Sigmoid colon (tissue), 7 donors: Measurements from ENCODE around the gene PRKN. TPM values are rescaled to one million over a fixed set of nuclear protein-coding genes. Genes with fewer than 3 reads are reported as not detected.
"Not testable (repeated sequence)": the region's sequence is repeated elsewhere in the genome, so short reads cannot be mapped to it uniquely, and the experiment has no call there.

Source experiments
- DNase-seq: peaks from one replicate; pipeline ENCODE4 v3.0.0-alpha.2; 2019
- H3K27ac ChIP-seq, 4 donors: fragments of 200-600 bp; sonication (generic); one replicate each; pipeline ENCODE4 v1.5.1; 2016 to 2019; ENCODE audit warnings: mild to moderate bottlenecking in 1 of 4
- H3K27me3 ChIP-seq, 3 donors: fragments of 200-600 bp; sonication (generic); one replicate each; pipeline ENCODE4 v1.5.1; 2019; ENCODE audit warnings: mild to moderate bottlenecking in 1 of 3
- H3K36me3 ChIP-seq, 4 donors: fragments of 200-600 bp; sonication (generic); one replicate each; pipeline ENCODE4 v1.5.1; 2016 to 2019
- H3K4me1 ChIP-seq, 4 donors: fragments of 200-600 bp; sonication (generic); one replicate each; pipeline ENCODE4 v1.5.1; 2017 to 2019
- H3K4me3 ChIP-seq, 4 donors: fragments of 200-600 bp; sonication (generic); one replicate each; pipeline ENCODE4 v1.5.1; 2017 to 2019; ENCODE audit warnings: mild to moderate bottlenecking in 2 of 4, moderate library complexity in 1 of 4
- H3K9me3 ChIP-seq, 4 donors: fragments of 200-600 bp in 3 of 4; sonication (generic) in 3 of 4; one replicate each; pipeline versions ENCODE4 v1.5.1 to v1.6.1; 2013 to 2019
- CTCF ChIP-seq, 4 experiments: fragments of 450-650 bp in 3 of 4; fragments of 200-600 bp in 1 of 4; IDR thresholded peaks; one replicate each; pipeline ENCODE4 v1.5.1; 2016 to 2019; ENCODE audit warnings: antibody characterized with exemption in 4 of 4, mild to moderate bottlenecking in 3 of 4, moderate library complexity in 2 of 4
- EP300 ChIP-seq, 4 donors: sonication (generic); formaldehyde crosslinking; IDR thresholded peaks; one replicate each; pipeline ENCODE4 v1.6.1; 2017; ENCODE audit warnings: antibody characterized with exemption in 4 of 4
- POLR2A ChIP-seq, 2 donors: fragments of 450-650 bp; IDR thresholded peaks; one replicate each; pipeline ENCODE4 v1.6.1; 2016; ENCODE audit warnings: antibody characterized with exemption in 2 of 2, mild to moderate bottlenecking in 2 of 2, moderate library complexity in 2 of 2
- POLR2AphosphoS5 ChIP-seq, 4 donors: sonication (generic); formaldehyde crosslinking; IDR thresholded peaks; one replicate each; pipeline ENCODE4 v1.6.1; 2017; ENCODE audit warnings: antibody characterized with exemption in 4 of 4
- WGBS, 2 donors: extraction: QIAGEN DNeasy Blood & Tissue Kit; methylation state at CpG; one replicate each; pipeline ENCODE4 v1.1.7; 2013; 5-methylcytosine and 5-hydroxymethylcytosine counted together
- intact Hi-C: fragments of 100-400 bp; cut with DNase I; formaldehyde crosslinking; loops from one replicate; pipeline ENCODE4 v1.15.1; 2023
- polyA plus RNA-seq, 3 donors: library from polyadenylated mRNA; stranded (reverse); fragments of 200-250 nt; gene quantifications; one replicate each; pipeline ENCODE4 v1.2.3, GENCODE V29; 2013
- total RNA-seq, 4 donors: library from RNA; depleted of rRNA; stranded (reverse); fragments of >200 nt; gene quantifications; one replicate each; pipeline ENCODE4 v1.1.0, GENCODE V29; 2016
- donor health status: healthy with polysubstance abuse.
- donor health status: Bipolar disorder and iron deficiency.
- donor health status: healthy.

Gene PRKN
- total and polyA plus RNA-seq, 7 donors = 0.38 to 173 (median 9.7) TPM

GRCh38 chr6:162532283-162533008 is 195.1 kb downstream of the PRKN start:
- intact Hi-C loops = no loop called here
- no peaks in the 10 kb centered on the region for H3K27me3 ChIP-seq
- no peaks in the 10 kb centered on the region for H3K36me3 ChIP-seq
- DNase-seq = no peak
- peaks cover 0 to 15% (median 11%) of the 10 kb centered on the region in 4 donors for H3K4me1 ChIP-seq
- 46 to 69% methylated on average over 9 of the region's 9 CpGs for WGBS, 2 donors
- TF ChIP-seq POLR2AphosphoS5 (IDR thresholded peaks at IDR 0.05) = no peak
- no peak for TF ChIP-seq CTCF (IDR thresholded peaks at IDR 0.05)
- TF ChIP-seq EP300 (IDR thresholded peaks at IDR 0.05) = no peak
- TF ChIP-seq POLR2A (IDR thresholded peaks at IDR 0.05) = no peak
- no peak overlapping the region for H3K27ac ChIP-seq
- no peak overlapping the region for H3K4me3 ChIP-seq
- no peaks in the 10 kb centered on the region for H3K9me3 ChIP-seq

GRCh38 chr6:162531391-162531790 is 196.2 kb downstream of the PRKN start:
- not testable (repeated sequence) for H3K9me3 ChIP-seq

GRCh38 chr6:162528538-162528937 is 199.0 kb downstream of the PRKN start:
- Histone ChIP-seq H3K27me3 (no peaks in the 10 kb centered on the region), H3K9me3 (no peaks in the 10 kb centered on the region), H3K27ac (no peak overlapping the region), H3K36me3 (no peaks in the 10 kb centered on the region), H3K4me3 (no peak overlapping the region), H3K4me1 (peaks cover 0 to 15% (median 11%) of the 10 kb centered on the region in 4 donors)
- intact Hi-C loops = no loop called here
- no peak for DNase-seq
- TF ChIP-seq EP300 (IDR thresholded peaks at IDR 0.05) (no peak), POLR2A (IDR thresholded peaks at IDR 0.05) (no peak), POLR2AphosphoS5 (IDR thresholded peaks at IDR 0.05) (no peak), CTCF (IDR thresholded peaks at IDR 0.05) (no peak)
- WGBS, 2 donors = 77 to 84% methylated on average over 6 of the region's 6 CpGs

More at GRCh38 chr6:162531391-162531790, 196.2 kb downstream of the PRKN start:
- H3K4me3 ChIP-seq, intact Hi-C loops, H3K36me3 ChIP-seq, H3K27ac ChIP-seq, H3K27me3 ChIP-seq, DNase-seq: not testable (repeated sequence)
- peaks cover 0 to 15% (median 11%) of the 10 kb centered on the region in 4 donors for H3K4me1 ChIP-seq
- 93 to 95% methylated on average over 4 of the region's 4 CpGs for WGBS, 2 donors

- Histone ChIP-seq H3K36me3 (no peaks in the 10 kb centered on the region), H3K9me3 (no peaks in the 10 kb centered on the region), H3K27ac (no peak overlapping the region), H3K27me3 (no peaks in the 10 kb centered on the region), H3K4me3 (no peak overlapping the region), H3K4me1 (no peaks in the 10 kb centered on the region)
- WGBS, 2 donors = 74 to 88% methylated on average over 7 of the region's 7 CpGs
- intact Hi-C loops = no loop called here
- TF ChIP-seq CTCF (IDR thresholded peaks at IDR 0.05) = no peak
- no peak for TF ChIP-seq POLR2AphosphoS5 (IDR thresholded peaks at IDR 0.05)
- no peak for DNase-seq
Observed at GRCh38 chr6:162526960-162527359, 200.6 kb downstream of the PRKN start.

- Histone ChIP-seq H3K9me3 (no peaks in the 10 kb centered on the region), H3K36me3 (no peaks in the 10 kb centered on the region), H3K27me3 (no peaks in the 10 kb centered on the region), H3K27ac (no peak overlapping the region), H3K4me3 (no peak overlapping the region), H3K4me1 (no peaks in the 10 kb centered on the region)
- no peak for TF ChIP-seq CTCF (IDR thresholded peaks at IDR 0.05)
- no peak for TF ChIP-seq POLR2A (IDR thresholded peaks at IDR 0.05)
- no peak for TF ChIP-seq POLR2AphosphoS5 (IDR thresholded peaks at IDR 0.05)
- no peak for TF ChIP-seq EP300 (IDR thresholded peaks at IDR 0.05)
- no peak for DNase-seq
- intact Hi-C loops = no loop called here
- 83 to 96% methylated on average over 6 of the region's 6 CpGs for WGBS, 2 donors
Observed at GRCh38 chr6:162525181-162525580, 202.4 kb downstream of the PRKN start.
